HG03280 (cell line): ENCODE data around the gene DSCAML1.

Experiments used
- ATAC-seq: cut with Tn5 transposase; IDR thresholded peaks from one replicate; pipeline ENCODE4 v1.9.1; 2021; ENCODE audit warnings: mild to moderate bottlenecking, moderate library complexity; ENCODE audit not compliant: unreplicated experiment

The DSCAML1 gene

GRCh38 chr11:117795638-117796455 lies 1.2 kb downstream of the DSCAML1 start:
- no peak for ATAC-seq

GRCh38 chr11:117794772-117795629 lies 2.0 kb downstream of the DSCAML1 start:
- ATAC-seq, result no peak

GRCh38 chr11:117794135-117794534 lies 2.9 kb downstream of the DSCAML1 start:
- ATAC-seq, result no peak

GRCh38 chr11:117793583-117793982 lies 3.4 kb downstream of the DSCAML1 start:
- ATAC-seq, result no peak

GRCh38 chr11:117792992-117793391 lies 4.0 kb downstream of the DSCAML1 start:
- ATAC-seq, result no peak

GRCh38 chr11:117792241-117792640 lies 4.8 kb downstream of the DSCAML1 start:
- ATAC-seq, result no peak

- ATAC-seq, result no peak
Observed at GRCh38 chr11:117790279-117790678, 6.7 kb downstream of the DSCAML1 start.

- no peak for ATAC-seq
Observed at GRCh38 chr11:117789241-117789640, 7.8 kb downstream of the DSCAML1 start.

- no peak for ATAC-seq
Observed at GRCh38 chr11:117786135-117786870, 10.7 kb downstream of the DSCAML1 start.

GRCh38 chr11:117782101-117782500 lies 14.9 kb downstream of the DSCAML1 start:
- ATAC-seq, result no peak

GRCh38 chr11:117781627-117782026 lies 15.4 kb downstream of the DSCAML1 start:
- no peak for ATAC-seq

- no peak for ATAC-seq
Observed at GRCh38 chr11:117780456-117780855, 16.6 kb downstream of the DSCAML1 start.

GRCh38 chr11:117774553-117774952 lies 22.5 kb downstream of the DSCAML1 start:
- no peak for ATAC-seq

GRCh38 chr11:117772360-117772759 lies 24.7 kb downstream of the DSCAML1 start:
- ATAC-seq, result no peak

GRCh38 chr11:117771841-117772240 lies 25.2 kb downstream of the DSCAML1 start:
- ATAC-seq, result no peak

GRCh38 chr11:117771197-117771596 lies 25.8 kb downstream of the DSCAML1 start:
- no peak for ATAC-seq

- ATAC-seq, result no peak
Observed at GRCh38 chr11:117770061-117770460, 27.0 kb downstream of the DSCAML1 start.

GRCh38 chr11:117769533-117769932 lies 27.5 kb downstream of the DSCAML1 start:
- ATAC-seq, result no peak

GRCh38 chr11:117768506-117768905 lies 28.5 kb downstream of the DSCAML1 start:
- ATAC-seq, result no peak

- no peak for ATAC-seq
Observed at GRCh38 chr11:117767071-117767470, 29.9 kb downstream of the DSCAML1 start.

- ATAC-seq, result no peak
Observed at GRCh38 chr11:117766576-117766975, 30.4 kb downstream of the DSCAML1 start.
